BE2C (cell line): ENCODE data around the gene CTBP1.

Source experiments
- DNase-seq: peaks from one replicate; pipeline ENCODE4 v3.0.0-alpha.2; 2020
- H3K27me3 ChIP-seq: fragments of 250-450 bp; sonication (Bioruptor Pico); 2 replicates; pipeline ENCODE4 v1.5.1; 2020; ENCODE audit warnings: mild to moderate bottlenecking
- H3K36me3 ChIP-seq: fragments of 250-450 bp; sonication (Bioruptor Pico); 2 replicates; pipeline ENCODE4 v1.5.1; 2020; ENCODE audit warnings: mild to moderate bottlenecking
- H3K4me1 ChIP-seq: fragments of 250-450 bp; sonication (Bioruptor Pico); 2 replicates; pipeline ENCODE4 v1.5.1; 2020
- H3K4me3 ChIP-seq: 2 replicates; pipeline ENCODE4 v1.5.1; 2011; ENCODE audit warnings: low read depth, low read length
- H3K9me3 ChIP-seq: fragments of 250-450 bp; sonication (Bioruptor Pico); 2 replicates; pipeline ENCODE4 v1.5.1; 2020
- TF ChIP-seq, protein P1 (sequence below): IDR thresholded peaks from 2 replicates; pipeline ENCODE4 v1.5.1; 2012; ENCODE audit warnings: mild to moderate bottlenecking, low read depth, low read length

CTBP1 gene

DNA sequence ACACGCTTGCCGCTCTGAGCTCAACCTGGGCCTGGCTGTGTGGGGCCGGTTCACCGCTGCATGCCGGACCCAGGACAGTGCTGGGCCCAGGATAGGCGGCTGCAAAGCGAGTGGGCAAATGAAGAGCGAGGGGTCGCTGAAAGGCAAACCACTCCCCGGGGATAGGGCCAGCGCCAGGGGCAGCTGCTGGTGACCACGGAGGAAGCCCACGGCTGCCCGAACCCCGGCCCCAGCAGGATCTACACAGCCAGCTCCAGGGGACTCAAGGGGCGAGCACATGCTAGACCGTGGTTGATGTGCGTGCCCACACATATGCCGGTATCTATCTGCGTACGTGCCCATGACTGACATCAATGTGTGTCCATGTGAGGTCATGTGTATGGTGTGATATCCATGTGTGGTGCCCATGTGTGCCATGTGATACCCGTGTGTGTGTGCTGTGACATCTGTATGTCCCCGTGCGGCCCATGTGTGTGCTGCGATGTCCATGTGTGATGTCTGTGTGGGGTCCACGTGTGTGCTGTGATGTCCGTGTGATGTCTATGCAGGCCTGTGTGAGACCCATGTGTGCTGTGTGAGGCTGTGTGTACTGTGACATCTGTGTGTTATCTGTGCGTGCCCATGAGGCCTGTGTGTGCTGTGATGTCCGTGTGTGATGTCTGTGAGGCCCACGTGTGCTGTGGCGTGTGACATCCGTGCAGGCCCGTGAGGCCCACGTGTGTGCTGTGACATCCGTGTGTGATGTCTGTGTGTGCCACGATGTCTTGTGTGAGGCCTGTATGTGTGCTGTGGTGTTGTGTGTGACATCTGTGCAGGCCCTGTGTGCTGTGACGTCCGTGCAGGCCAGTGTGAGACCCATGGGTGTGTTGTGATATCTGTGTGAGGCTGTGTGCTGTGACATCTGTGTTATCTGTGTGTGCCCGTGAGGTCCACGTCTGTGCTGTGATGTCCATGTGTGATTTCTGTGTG is 24.8 kb downstream of the CTBP1 start:
- peaks cover 60% of the 10 kb centered on the region for H3K36me3 ChIP-seq
- H3K4me3 ChIP-seq, result no peak overlapping the region
- no peak for DNase-seq
- no peaks in the 10 kb centered on the region for H3K4me1 ChIP-seq
- TF ChIP-seq, protein P1, sequence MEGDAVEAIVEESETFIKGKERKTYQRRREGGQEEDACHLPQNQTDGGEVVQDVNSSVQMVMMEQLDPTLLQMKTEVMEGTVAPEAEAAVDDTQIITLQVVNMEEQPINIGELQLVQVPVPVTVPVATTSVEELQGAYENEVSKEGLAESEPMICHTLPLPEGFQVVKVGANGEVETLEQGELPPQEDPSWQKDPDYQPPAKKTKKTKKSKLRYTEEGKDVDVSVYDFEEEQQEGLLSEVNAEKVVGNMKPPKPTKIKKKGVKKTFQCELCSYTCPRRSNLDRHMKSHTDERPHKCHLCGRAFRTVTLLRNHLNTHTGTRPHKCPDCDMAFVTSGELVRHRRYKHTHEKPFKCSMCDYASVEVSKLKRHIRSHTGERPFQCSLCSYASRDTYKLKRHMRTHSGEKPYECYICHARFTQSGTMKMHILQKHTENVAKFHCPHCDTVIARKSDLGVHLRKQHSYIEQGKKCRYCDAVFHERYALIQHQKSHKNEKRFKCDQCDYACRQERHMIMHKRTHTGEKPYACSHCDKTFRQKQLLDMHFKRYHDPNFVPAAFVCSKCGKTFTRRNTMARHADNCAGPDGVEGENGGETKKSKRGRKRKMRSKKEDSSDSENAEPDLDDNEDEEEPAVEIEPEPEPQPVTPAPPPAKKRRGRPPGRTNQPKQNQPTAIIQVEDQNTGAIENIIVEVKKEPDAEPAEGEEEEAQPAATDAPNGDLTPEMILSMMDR, result no peak
- no peaks in the 10 kb centered on the region for H3K27me3 ChIP-seq
- H3K9me3 ChIP-seq, result no peaks in the 10 kb centered on the region

DNA sequence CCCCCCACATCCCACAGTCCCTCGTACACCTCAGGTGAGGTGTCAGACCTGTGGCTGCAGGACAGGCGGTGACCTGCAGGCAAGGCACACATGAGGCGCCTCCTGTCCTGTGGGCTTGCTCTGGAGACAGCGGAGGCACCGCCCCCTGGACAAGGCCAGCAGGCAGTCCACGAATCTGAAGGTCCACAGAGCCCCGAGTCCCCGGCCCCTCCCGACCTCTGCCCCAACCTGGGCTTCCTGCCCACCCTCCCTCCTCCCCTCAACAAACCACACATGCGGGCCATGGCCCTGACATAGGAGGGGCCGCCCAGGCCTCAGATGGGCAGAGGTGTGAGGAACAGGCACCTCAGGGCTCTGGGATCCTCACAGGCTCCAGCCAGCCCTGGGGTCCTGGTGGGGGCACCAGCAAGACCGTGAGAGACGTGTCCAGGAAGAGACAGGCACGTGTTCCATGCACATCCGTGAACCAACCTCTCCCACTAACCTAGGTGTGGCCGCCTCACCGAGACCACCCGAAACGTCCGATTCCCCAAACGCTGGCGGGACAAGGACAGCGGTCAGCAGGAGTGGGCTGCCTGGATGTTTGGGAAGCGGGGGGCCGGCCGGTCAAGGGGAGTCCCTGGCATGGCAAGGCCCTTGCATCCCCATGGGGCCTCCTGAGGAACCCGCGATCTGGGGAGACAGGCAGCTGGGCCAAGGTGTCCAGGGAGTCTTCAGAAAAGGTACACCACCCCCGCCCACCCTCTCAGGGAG is 25.8 kb downstream of the CTBP1 start:
- Histone ChIP-seq H3K4me1 (no peaks in the 10 kb centered on the region), H3K9me3 (no peaks in the 10 kb centered on the region), H3K4me3 (no peak overlapping the region), H3K36me3 (peaks cover 65% of the 10 kb centered on the region), H3K27me3 (no peaks in the 10 kb centered on the region)
- no peak for DNase-seq
- TF ChIP-seq, protein P1, result no peak

DNA sequence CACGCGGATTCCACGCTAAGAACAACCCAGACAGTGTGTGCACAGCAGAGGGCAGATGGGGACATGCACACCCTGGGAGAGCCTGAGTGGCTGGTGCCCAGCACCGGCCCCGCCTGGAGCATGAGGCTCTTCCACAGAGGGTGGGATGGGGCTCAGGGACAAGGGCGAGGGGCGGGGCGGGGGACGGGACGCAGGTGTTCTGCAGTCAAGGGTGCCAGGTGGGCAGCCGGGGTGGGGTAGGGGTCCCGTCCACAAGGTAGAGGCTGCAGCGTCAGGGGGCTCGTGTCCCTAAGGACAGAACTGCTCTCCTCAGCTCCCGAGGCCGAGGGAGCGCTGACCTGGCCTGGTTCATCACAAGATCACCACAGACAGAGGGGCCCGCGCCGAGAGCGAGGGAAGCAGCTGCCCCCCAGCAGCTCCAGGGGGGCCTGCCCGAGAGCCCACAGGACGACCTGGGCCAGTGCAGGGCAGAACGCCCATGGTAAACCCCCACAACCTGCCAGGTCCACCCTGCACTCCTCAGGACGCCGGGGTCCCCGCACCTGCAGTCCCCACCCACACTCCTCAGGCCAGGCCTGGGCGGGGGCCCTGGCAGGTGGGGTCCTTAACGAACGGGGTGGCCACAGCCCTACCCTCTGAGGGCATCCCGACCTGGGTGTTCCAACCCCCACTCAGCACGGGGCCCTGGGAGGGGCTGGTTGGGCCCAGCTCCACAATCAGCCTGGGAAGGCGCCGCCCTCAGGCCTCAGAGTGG is 26.7 kb downstream of the CTBP1 start:
- H3K4me3 ChIP-seq, result no peak overlapping the region
- H3K9me3 ChIP-seq, result no peaks in the 10 kb centered on the region
- TF ChIP-seq, protein P1, result no peak
- no peaks in the 10 kb centered on the region for H3K4me1 ChIP-seq
- no peaks in the 10 kb centered on the region for H3K27me3 ChIP-seq
- H3K36me3 ChIP-seq, result peaks cover 64% of the 10 kb centered on the region
- no peak for DNase-seq

DNA sequence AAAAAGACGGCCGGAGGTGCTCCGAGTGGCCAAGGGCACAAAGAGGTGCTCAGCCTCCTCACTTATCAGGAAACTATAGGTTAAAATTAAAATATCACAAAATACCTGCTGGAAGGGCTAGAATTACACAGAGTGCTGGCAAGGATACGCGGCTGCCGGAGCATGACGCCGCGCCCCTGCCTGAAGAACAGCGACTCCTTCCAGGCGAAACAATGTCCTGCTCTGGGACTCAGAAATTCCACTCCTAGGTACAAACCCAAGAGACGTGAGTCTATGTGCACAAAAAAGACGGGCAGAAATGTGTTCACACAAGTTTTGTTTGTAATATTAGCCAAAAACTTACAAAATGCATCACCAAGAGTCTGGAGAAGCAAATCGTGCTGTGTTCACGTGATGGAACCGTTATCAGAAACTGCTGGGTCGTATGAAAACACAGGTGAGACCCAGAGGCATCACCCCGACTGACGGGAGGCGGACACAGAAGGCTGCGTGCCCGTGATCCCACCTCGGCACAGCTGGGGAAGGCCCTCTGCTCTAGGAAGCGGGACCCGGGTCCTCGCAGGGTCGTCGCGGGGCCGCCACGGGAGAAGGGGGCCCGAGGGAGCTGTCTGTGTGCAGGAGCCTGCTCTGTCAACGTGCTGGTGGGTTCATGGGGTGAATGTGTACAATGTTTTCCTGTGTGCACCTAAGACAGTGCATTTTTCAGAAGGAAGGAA is 27.6 kb downstream of the CTBP1 start:
- H3K4me1 ChIP-seq, result no peaks in the 10 kb centered on the region

DNA sequence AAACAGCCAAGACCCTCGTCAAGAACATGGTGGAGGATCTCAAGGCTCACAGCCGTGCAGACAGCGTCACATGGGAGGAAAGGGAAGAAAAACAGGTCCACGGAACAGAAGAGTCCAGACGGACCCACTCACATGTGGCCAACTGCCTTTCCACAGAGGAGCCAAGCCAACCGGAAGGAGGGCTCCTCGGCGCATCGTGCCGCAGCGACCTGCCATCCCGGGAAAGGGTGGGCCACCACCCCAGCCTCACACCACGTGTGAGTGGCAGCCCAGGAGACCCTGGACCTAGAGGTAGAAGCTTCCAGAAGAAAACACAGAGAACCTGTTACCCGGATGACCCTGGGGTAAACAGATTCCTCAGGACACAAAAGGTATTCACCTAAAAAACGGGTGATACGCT is 28.4 kb downstream of the CTBP1 start:
- H3K9me3 ChIP-seq, result no peaks in the 10 kb centered on the region
- no peaks in the 10 kb centered on the region for H3K4me1 ChIP-seq
- no peak for DNase-seq
- no peak overlapping the region for H3K4me3 ChIP-seq
- TF ChIP-seq, protein P1, result no peak
- H3K36me3 ChIP-seq, result peaks cover 64% of the 10 kb centered on the region
- H3K27me3 ChIP-seq, result no peaks in the 10 kb centered on the region

More for the DNA sequence above, 27.6 kb downstream of the CTBP1 start:
- H3K9me3 ChIP-seq, result no peaks in the 10 kb centered on the region
- no peaks in the 10 kb centered on the region for H3K27me3 ChIP-seq
- H3K4me3 ChIP-seq, result no peak overlapping the region
- peaks cover 64% of the 10 kb centered on the region for H3K36me3 ChIP-seq
- TF ChIP-seq, protein P1, result no peak
- no peak for DNase-seq
